ENCODE data around the gene PSME2.

Gene PSME2

GRCh38 chr14:24160850-24161804 is 14.7 kb upstream of the PSME2 start, which contains the start of gene IRF9:
TSS of gene IRF9 (plus strand) at chr14:24161265. CDS start at chr14:24162145, 880 bp downstream.
- H3K4me3 ChIP-seq (ENCODE audit: low read depth, low read length): peak within 1 kb of the TSS; percentile 78
- no peak for TF ChIP-seq POLR2A (IDR thresholded peaks at IDR 0.05; ENCODE audit: extremely low read depth, insufficient read length)
- peak; percentile 76; the same call in 1 of the 2 replicates for TF ChIP-seq MYC (IDR thresholded peaks at IDR 0.05; ENCODE audit: low read depth, low read length)
- peak; percentile 99 for TF ChIP-seq MAX (IDR thresholded peaks at IDR 0.05; ENCODE audit: low read depth, low read length)
- TF ChIP-seq CTCF (IDR thresholded peaks at IDR 0.05; ENCODE audit: low read depth, low read length): peak; percentile 71
- DNase-seq (ENCODE audit: low read depth): peak; percentile 96

GRCh38 chr14:24160499-24160849 is 14.1 kb upstream of the PSME2 start:
- H3K4me3 ChIP-seq (ENCODE audit: low read depth, low read length): no peak overlapping the region
- DNase-seq (ENCODE audit: low read depth): no peak
- TF ChIP-seq POLR2A (IDR thresholded peaks at IDR 0.05; ENCODE audit: extremely low read depth, insufficient read length) (no peak), MYC (IDR thresholded peaks at IDR 0.05; ENCODE audit: low read depth, low read length) (no peak), MAX (IDR thresholded peaks at IDR 0.05; ENCODE audit: low read depth, low read length) (no peak), CTCF (IDR thresholded peaks at IDR 0.05; ENCODE audit: low read depth, low read length) (no peak)

GRCh38 chr14:24159777-24160498 is 13.5 kb upstream of the PSME2 start:
- no peak for TF ChIP-seq MAX (IDR thresholded peaks at IDR 0.05; ENCODE audit: low read depth, low read length)
- DNase-seq (ENCODE audit: low read depth): no peak
- no peak overlapping the region for H3K4me3 ChIP-seq (ENCODE audit: low read depth, low read length)

GRCh38 chr14:24157331-24157730 is 10.9 kb upstream of the PSME2 start:
- TF ChIP-seq POLR2A (IDR thresholded peaks at IDR 0.05; ENCODE audit: extremely low read depth, insufficient read length) (no peak), MYC (IDR thresholded peaks at IDR 0.05; ENCODE audit: low read depth, low read length) (no peak), CTCF (IDR thresholded peaks at IDR 0.05; ENCODE audit: low read depth, low read length) (no peak), MAX (IDR thresholded peaks at IDR 0.05; ENCODE audit: low read depth, low read length) (no peak)
- H3K4me3 ChIP-seq (ENCODE audit: low read depth, low read length): no peak overlapping the region
- DNase-seq (ENCODE audit: low read depth): no peak

- DNase-seq (ENCODE audit: low read depth): no peak
- no peak overlapping the region for H3K4me3 ChIP-seq (ENCODE audit: low read depth, low read length)
- TF ChIP-seq MAX (IDR thresholded peaks at IDR 0.05; ENCODE audit: low read depth, low read length) (no peak), MYC (IDR thresholded peaks at IDR 0.05; ENCODE audit: low read depth, low read length) (no peak), CTCF (IDR thresholded peaks at IDR 0.05; ENCODE audit: low read depth, low read length) (no peak), POLR2A (IDR thresholded peaks at IDR 0.05; ENCODE audit: extremely low read depth, insufficient read length) (no peak)
These were observed 10.4 kb upstream of the PSME2 start for GRCh38 chr14:24156840-24157239.

- no peak for DNase-seq (ENCODE audit: low read depth)
- TF ChIP-seq CTCF (IDR thresholded peaks at IDR 0.05; ENCODE audit: low read depth, low read length) (no peak), MAX (IDR thresholded peaks at IDR 0.05; ENCODE audit: low read depth, low read length) (no peak), MYC (IDR thresholded peaks at IDR 0.05; ENCODE audit: low read depth, low read length) (no peak), POLR2A (IDR thresholded peaks at IDR 0.05; ENCODE audit: extremely low read depth, insufficient read length) (no peak)
- no peak overlapping the region for H3K4me3 ChIP-seq (ENCODE audit: low read depth, low read length)
These were observed 8.7 kb upstream of the PSME2 start for GRCh38 chr14:24155100-24155499.

Measured in NB4 (cell line).